ENCODE data around the gene ABCB7.
"Not testable (repeated sequence)": the region's sequence is repeated elsewhere in the genome, so short reads cannot be mapped to it uniquely, and the experiment has no call there.

ABCB7 gene

DNA sequence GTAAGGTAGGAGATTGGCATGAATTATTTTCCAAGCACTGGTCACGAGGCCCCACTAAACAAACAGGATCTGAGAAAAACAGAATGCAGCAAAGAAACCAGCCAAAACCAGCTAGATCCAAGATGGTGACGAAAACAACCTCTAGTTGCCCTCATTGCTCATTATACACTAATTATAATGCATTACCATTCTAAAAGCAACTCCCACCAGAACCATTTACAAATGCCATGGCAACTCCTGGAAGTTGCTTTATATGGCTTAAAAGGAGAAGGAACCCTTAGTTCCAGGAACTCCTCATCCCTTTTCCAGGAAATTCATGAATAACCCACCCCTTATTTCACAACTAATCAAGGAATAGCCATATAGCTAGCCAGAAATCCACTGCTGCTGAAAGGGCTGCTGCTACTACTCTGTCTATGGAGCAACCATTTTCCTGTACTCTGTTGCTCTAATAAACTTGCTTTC lies 69.3 kb downstream of the ABCB7 start:
- no peak for FAIRE-seq

DNA sequence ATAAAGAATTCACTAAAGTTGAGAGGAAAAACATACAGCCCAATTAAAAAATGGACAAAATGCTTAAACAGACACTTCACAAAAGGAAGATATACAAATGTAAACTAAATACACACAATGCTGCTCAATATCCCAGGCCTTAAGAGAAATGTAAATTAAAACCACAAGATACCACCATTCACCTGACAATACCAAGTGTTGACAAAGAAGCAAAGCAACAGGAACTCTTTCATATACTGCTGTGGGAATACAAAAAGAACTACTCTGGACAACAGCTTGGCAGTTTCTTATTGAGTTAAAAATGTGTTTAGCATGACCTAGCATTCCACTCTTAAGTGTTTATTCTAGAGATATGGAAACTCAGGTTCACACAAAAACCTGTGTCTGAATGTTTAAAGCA lies 71.3 kb downstream of the ABCB7 start:
- FAIRE-seq, result no peak

DNA sequence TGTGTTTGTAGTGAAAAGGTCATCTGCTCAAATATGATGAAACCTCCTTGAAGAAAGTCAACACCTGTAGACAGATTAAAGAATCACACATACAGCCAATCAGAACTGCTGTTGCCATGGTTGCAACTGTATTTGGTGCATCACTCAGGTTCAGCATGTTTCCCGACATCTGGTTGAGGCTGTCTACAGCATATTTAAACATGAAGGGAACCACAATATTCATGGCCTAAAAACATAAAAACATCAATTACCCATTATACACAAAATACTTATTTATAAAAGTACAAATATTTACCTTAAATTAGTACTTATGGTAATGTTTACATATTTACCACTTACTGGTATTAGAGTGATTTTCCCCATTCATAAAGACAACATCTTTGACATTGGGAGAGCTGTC lies 79.7 kb downstream of the ABCB7 start:
- FAIRE-seq, result no peak

DNA sequence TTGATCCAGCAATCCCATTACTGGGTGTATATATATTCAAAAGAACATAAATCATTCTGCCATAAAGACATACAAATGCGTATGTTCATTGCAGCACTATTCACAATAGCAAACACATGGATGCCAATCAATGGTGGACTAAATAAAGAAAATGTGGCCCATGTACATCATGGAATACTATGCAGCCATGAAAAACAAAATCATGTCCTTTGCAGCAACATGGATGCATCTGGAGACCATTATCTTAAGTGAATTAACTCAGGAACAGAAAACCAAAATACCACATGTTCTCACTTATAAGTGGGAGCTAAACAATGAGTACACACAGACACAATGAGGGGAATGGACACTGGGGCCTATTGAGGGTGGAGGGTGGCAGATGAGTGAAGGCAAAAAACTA lies 81.6 kb downstream of the ABCB7 start:
- no peak for FAIRE-seq

DNA sequence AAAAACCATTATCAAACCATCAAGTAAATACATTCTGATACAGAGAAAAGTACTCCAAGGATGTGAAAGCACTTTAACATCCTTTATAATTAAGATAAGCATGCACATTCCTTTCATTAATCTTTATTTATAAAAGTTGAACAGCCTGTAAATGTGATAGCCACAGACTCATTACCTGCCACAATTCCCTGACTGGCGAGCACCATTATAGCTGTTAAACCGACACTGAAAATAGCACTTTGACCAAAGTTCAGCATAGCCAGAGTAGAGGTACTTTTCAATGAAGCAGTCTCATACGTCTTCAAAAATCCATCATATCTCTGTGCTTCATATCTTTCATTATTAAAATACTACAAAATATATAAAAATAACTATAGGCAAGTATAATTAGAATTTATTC lies 84.7 kb downstream of the ABCB7 start:
- FAIRE-seq, result no peak

DNA sequence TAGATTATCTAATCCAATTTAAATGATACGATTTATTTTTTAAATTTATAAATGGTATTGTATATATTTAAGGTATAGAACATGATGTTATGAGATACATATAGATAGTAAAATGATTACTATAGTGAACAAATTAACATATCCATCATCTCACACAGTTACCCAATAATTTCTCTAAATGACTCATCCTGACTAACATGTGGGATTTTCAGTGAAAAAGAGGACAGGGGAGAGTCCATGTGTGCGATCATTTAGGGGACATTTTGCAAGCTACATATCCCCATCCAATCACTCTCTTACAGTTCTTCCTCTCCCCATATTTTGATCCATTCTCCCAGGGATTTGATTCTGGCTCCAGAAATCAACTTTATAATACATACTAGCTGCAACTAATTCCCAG lies 88.2 kb downstream of the ABCB7 start:
- FAIRE-seq, result no peak

DNA sequence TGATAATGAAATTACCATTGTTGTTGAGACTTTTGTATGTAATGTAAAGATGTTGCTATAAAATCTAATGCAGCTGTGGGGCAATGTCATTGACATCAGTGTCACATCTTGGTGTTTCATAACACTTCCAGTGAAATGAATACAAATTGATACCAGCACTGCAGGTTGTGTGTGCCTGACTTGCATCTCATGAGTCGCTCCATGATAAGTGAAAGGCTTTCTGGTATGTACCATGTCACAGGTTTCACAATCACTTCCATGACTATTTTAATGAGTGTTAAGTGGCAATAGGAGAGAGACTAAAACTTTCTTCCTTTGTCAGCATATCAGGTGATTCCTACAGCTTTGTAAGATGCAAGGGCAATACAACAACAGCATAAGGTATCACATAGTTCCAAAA lies 94.4 kb downstream of the ABCB7 start:
- FAIRE-seq, result no peak

DNA sequence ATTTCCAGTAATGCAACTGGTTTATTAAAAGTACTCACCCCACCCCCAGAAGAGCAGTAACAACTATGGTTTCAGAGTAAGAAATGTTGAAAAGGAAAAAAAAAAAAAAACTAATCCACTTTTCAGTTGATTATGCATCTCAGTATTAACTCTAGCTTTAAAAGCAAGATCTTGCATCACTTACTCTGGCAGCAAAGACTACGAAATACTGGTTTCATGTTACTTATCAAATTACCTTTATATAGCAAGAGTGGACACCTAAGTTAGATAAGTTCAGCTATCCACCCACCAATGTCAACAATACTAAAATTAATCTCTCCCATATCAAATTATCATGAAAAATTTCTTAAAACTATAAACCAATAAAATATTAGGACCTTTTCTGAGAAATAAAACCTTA lies 105.0 kb downstream of the ABCB7 start:
- no peak for FAIRE-seq

DNA sequence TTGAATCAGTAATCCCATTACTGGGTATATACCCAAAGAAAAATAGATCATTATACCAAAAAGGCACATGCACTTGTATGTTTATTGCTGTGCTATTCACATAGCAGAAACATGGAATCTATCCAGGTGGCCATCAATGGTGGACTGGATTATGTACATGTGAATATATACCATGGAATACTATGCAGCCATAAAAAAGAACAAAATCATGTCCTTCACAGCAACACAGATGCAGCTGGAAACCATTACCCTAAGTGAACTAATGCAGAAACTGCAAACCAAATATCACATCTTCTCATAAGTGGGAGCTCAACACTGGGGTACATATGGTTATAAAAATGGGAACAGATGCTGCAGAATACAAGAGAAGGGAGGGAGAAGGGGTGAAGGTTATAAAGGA lies 110.7 kb downstream of the ABCB7 start:
- no peak for FAIRE-seq

DNA sequence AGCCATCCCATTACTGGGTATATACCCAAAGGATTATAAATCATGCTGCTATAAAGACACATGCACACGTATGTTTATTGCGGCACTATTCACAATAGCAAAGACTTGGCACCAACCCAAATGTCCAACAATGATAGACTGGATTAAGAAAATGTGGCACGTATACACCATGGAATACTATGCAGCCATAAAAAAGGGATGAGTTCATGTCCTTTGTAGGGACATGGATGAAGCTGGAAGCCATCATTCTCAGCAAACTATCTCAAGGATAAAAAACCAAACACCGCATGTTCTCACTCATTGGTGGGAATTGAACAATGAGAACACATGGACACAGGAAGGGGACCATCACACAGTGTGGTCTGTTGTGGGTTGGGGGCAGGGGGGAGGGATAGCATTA lies 111.9 kb downstream of the ABCB7 start:
- FAIRE-seq, result not testable (repeated sequence)

DNA sequence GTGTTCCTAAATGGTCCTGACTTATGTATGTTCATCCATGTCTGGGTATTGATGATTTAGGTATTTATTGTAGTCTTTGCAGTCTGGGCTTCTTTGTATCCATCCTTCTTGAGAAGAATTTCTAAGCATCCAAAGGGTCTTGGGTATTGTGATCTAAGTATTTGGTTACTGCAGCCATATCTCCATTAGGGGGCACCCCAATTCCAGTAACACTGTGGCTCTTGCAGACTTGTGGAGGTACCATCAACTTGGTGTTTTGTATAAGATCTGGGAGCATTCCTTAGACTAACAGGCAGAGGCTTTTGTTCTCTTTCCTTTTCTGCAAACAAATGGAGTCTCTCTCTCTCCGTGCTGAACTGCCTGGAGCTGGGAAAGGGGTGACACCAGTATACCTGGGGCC lies 117.2 kb downstream of the ABCB7 start:
- no peak for FAIRE-seq

Data from TTC549 (cell line).